ENCODE data around the gene TSHZ2.

DNA sequence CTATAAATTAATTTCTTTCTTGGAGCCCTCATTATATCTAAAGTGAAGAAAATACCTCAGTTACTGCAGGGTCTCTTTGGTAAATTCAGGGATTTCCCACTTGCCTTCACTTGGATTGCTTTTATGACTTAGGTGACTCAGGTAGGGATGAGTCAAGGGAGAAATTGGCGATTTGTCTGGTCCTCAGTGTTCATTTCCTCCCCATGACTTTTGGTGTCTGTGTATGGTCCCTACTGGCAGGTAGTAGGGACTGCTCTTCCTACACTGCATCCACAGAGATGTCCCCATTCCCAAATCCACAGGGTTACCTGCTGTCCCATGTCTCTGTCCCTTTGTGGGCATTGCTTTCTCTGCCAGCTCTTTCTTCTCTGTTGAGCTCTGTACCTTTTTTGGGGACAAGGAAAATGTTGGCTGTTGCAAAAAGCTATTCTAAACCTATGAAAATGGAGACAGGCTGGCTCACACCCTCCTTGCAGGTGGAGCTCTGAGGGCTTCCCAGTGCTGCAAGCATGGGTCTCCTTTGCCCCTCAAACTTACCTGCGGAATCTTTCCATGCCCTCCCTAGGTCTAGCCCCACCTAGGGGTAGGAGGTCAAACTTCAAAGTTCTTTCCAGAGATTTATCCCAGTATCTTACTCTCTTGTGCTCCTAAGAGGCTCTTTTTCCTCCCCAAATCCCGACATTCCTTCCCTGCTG lies 409.6 kb downstream of the TSHZ2 start:
- TF ChIP-seq, protein P1, sequence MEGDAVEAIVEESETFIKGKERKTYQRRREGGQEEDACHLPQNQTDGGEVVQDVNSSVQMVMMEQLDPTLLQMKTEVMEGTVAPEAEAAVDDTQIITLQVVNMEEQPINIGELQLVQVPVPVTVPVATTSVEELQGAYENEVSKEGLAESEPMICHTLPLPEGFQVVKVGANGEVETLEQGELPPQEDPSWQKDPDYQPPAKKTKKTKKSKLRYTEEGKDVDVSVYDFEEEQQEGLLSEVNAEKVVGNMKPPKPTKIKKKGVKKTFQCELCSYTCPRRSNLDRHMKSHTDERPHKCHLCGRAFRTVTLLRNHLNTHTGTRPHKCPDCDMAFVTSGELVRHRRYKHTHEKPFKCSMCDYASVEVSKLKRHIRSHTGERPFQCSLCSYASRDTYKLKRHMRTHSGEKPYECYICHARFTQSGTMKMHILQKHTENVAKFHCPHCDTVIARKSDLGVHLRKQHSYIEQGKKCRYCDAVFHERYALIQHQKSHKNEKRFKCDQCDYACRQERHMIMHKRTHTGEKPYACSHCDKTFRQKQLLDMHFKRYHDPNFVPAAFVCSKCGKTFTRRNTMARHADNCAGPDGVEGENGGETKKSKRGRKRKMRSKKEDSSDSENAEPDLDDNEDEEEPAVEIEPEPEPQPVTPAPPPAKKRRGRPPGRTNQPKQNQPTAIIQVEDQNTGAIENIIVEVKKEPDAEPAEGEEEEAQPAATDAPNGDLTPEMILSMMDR (IDR thresholded peaks at IDR 0.05; ENCODE audit: low read length), result peak; percentile 16; the same call in 1 of the 2 replicates
- no peak for TF ChIP-seq EZH2 (IDR thresholded peaks at IDR 0.05; ENCODE audit: borderline replicate concordance, low read length)

All from OCI-LY1 (cell line).